ENCODE data around the gene RTN4RL2.

RTN4RL2 gene

DNA sequence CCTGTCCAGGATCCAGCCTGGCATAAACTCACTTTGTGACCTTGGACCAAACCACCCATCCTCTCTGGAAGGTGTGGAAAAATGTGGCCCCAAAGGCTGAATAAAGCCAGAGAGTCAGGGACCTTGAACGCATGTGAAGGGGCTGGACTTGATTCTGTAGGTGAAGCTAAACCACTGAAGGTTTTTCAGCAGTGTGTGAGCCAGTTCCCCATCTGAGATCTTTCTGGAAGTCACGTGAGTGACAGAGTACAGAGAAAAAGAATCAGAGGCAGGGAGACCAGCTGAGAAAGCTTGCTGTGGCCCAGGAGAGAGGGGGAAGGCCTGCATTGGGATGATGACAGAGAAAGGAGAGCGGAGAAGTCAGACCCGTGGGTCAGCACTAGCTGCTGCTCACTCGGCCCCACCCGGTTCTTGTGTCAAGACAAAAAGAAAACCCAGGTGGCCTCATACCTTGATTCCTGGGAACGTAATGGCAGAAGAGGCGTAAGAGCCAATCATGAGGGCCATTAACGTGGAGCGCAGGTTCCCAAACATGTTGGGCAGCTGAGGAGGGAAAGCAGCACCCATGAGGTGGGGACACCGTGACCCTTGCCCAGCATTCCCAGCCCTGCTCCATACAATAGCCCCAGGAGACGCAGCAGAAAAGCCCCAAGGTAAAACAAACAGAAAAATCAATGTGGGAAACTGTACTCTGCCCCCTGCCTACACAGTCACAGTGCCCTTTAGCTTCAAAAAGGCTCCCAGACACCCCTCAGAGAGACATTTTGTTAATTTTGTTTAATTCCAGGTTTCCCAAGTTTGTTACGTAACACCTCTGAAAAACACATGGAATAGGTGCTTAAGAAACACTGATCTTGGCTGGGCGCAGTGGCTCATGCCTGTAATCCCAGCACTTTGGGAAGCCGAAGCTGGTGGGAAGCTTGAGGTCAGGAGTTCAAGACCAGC is 37.2 kb downstream of the RTN4RL2 start:
- H3K4me1 ChIP-seq (ENCODE audit: control insufficient read depth, low read length): peaks cover 14% of the 10 kb centered on the region
- no peak overlapping the region for H3K27ac ChIP-seq (ENCODE audit: low read depth, low read length)

DNA sequence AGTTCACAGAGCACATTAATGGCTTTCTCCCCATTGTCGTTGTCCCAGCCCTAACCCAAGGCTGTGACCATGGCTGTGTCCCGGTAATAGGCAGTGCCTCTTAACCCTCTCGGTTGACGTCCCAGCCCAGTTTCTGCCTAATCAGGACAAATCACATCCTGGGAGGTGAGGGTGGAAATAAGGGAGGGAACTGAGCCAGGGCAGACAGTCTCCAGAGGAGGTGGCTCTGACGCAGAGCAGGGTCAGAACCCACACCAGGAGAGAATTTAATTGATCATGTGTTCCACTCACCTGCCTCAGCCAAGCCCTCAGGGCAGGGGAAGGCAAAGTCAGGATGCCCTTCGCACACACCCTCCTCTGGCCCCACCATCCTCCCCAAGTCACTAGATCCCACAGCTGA is 38.2 kb downstream of the RTN4RL2 start:
- Histone ChIP-seq H3K4me3 (ENCODE audit: low read length) (no peak overlapping the region), H3K36me3 (ENCODE audit: control insufficient read depth, low read length) (peaks cover 42% of the 10 kb centered on the region), H3K4me1 (ENCODE audit: control insufficient read depth, low read length) (peaks cover 9% of the 10 kb centered on the region), H3K9me2 (replicated peaks; ENCODE audit: control insufficient read depth, low read length) (no peaks in the 10 kb centered on the region), H3K79me2 (ENCODE audit: control insufficient read depth, low read length) (no peaks in the 10 kb centered on the region), H4K20me1 (ENCODE audit: control insufficient read depth, insufficient read depth, low read depth, low read length) (no peaks in the 10 kb centered on the region), H3K27me3 (ENCODE audit: control insufficient read depth, low read length) (no peaks in the 10 kb centered on the region), H3K4me2 (ENCODE audit: low read length) (no peak overlapping the region), H3F3A (ENCODE audit: control insufficient read depth, insufficient read depth) (no peaks in the 10 kb centered on the region), H3K27ac (ENCODE audit: low read depth, low read length) (no peak overlapping the region), H3K9me3 (ENCODE audit: control insufficient read depth, insufficient read depth, low read length) (no peaks in the 10 kb centered on the region)
- TF ChIP-seq EZH2phosphoT487 (IDR thresholded peaks at IDR 0.05; ENCODE audit: borderline replicate concordance, low read length): no peak
- TF ChIP-seq, protein P1, sequence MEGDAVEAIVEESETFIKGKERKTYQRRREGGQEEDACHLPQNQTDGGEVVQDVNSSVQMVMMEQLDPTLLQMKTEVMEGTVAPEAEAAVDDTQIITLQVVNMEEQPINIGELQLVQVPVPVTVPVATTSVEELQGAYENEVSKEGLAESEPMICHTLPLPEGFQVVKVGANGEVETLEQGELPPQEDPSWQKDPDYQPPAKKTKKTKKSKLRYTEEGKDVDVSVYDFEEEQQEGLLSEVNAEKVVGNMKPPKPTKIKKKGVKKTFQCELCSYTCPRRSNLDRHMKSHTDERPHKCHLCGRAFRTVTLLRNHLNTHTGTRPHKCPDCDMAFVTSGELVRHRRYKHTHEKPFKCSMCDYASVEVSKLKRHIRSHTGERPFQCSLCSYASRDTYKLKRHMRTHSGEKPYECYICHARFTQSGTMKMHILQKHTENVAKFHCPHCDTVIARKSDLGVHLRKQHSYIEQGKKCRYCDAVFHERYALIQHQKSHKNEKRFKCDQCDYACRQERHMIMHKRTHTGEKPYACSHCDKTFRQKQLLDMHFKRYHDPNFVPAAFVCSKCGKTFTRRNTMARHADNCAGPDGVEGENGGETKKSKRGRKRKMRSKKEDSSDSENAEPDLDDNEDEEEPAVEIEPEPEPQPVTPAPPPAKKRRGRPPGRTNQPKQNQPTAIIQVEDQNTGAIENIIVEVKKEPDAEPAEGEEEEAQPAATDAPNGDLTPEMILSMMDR (IDR thresholded peaks at IDR 0.05; ENCODE audit: low read depth, low read length, poor library complexity, severe bottlenecking): no peak

More for the DNA sequence above, 37.2 kb downstream of the RTN4RL2 start:
- TF ChIP-seq, protein P1 (IDR thresholded peaks at IDR 0.05; ENCODE audit: low read depth, low read length, poor library complexity, severe bottlenecking): no peak
- TF ChIP-seq EZH2phosphoT487 (IDR thresholded peaks at IDR 0.05; ENCODE audit: borderline replicate concordance, low read length): no peak
- Histone ChIP-seq H3K9me2 (replicated peaks; ENCODE audit: control insufficient read depth, low read length) (no peaks in the 10 kb centered on the region), H3K4me3 (ENCODE audit: low read length) (no peak overlapping the region), H3K36me3 (ENCODE audit: control insufficient read depth, low read length) (peaks cover 42% of the 10 kb centered on the region), H3F3A (ENCODE audit: control insufficient read depth, insufficient read depth) (no peaks in the 10 kb centered on the region), H3K27me3 (ENCODE audit: control insufficient read depth, low read length) (no peaks in the 10 kb centered on the region), H3K79me2 (ENCODE audit: control insufficient read depth, low read length) (no peaks in the 10 kb centered on the region), H3K9me3 (ENCODE audit: control insufficient read depth, insufficient read depth, low read length) (no peaks in the 10 kb centered on the region), H4K20me1 (ENCODE audit: control insufficient read depth, insufficient read depth, low read depth, low read length) (no peaks in the 10 kb centered on the region), H3K4me2 (ENCODE audit: low read length) (no peak overlapping the region)

DNA sequence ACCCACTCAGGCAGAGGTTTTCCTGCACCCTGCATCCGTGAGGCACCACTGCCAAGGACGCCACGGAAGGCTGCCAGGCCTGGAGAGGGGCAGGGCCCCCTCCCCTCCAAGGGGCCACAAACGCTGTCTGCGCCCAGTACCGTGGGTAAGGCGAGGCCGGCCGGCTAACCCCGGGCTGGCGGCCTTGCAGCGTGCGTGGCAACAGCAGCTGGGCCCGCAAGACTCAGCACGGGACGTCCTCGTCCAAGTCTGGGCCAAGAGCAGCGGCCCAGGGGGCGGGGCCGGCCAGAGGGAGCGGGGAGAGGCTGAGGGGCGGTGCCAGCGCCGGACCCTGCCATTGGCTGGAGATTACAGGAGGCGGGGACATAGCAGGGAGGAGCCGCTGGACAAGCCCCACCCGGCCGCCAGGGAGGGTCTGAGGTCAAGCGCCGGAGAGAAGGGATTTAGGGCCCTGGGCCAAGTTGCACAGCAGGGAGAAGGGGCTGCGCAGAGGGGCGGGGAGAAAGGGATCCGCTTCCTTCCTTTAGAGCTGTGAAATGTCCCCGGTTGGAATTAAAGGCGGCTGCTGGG is 39.2 kb downstream of the RTN4RL2 start:
- Histone ChIP-seq H3K9me3 (ENCODE audit: control insufficient read depth, insufficient read depth, low read length) (no peaks in the 10 kb centered on the region), H3K36me3 (ENCODE audit: control insufficient read depth, low read length) (peaks cover 35% of the 10 kb centered on the region; the same call in 1 of the 2 replicates), H3K4me2 (ENCODE audit: low read length) (no peak overlapping the region), H4K20me1 (ENCODE audit: control insufficient read depth, insufficient read depth, low read depth, low read length) (no peaks in the 10 kb centered on the region), H3K27ac (ENCODE audit: low read depth, low read length) (no peak overlapping the region), H3K4me3 (ENCODE audit: low read length) (no peak overlapping the region), H3K79me2 (ENCODE audit: control insufficient read depth, low read length) (no peaks in the 10 kb centered on the region), H3K9me2 (replicated peaks; ENCODE audit: control insufficient read depth, low read length) (no peaks in the 10 kb centered on the region), H3F3A (ENCODE audit: control insufficient read depth, insufficient read depth) (no peaks in the 10 kb centered on the region), H3K4me1 (ENCODE audit: control insufficient read depth, low read length) (no peaks in the 10 kb centered on the region), H3K27me3 (ENCODE audit: control insufficient read depth, low read length) (no peaks in the 10 kb centered on the region)
- no peak for TF ChIP-seq EZH2phosphoT487 (IDR thresholded peaks at IDR 0.05; ENCODE audit: borderline replicate concordance, low read length)
- TF ChIP-seq, protein P1 (IDR thresholded peaks at IDR 0.05; ENCODE audit: low read depth, low read length, poor library complexity, severe bottlenecking): no peak

Measured in DOHH2 (cell line).